HG02610 (cell line): ENCODE measurements around the gene PIEZO2.

Source experiments
- ATAC-seq: cut with Tn5 transposase; IDR thresholded peaks from one replicate; pipeline ENCODE4 v1.9.1; 2021; ENCODE audit warnings: mild to moderate bottlenecking, moderate library complexity; ENCODE audit not compliant: unreplicated experiment

PIEZO2 gene

GRCh38 chr18:10995550-10995949 lies 153.8 kb downstream of the PIEZO2 start:
- no peak for ATAC-seq

GRCh38 chr18:10989486-10989885 lies 159.9 kb downstream of the PIEZO2 start:
- ATAC-seq, result no peak

- ATAC-seq, result no peak
Observed at GRCh38 chr18:10985689-10986088, 163.7 kb downstream of the PIEZO2 start.

- ATAC-seq, result no peak
Observed at GRCh38 chr18:10979411-10979810, 170.0 kb downstream of the PIEZO2 start.

GRCh38 chr18:10977042-10977441 lies 172.3 kb downstream of the PIEZO2 start:
- no peak for ATAC-seq

- peak; percentile 70 for ATAC-seq
Observed at GRCh38 chr18:10973567-10974203, 175.7 kb downstream of the PIEZO2 start.

- ATAC-seq, result no peak
Observed at GRCh38 chr18:10971717-10972116, 177.7 kb downstream of the PIEZO2 start.

GRCh38 chr18:10965119-10965518 lies 184.2 kb downstream of the PIEZO2 start:
- ATAC-seq, result no peak

- peak; percentile 48 for ATAC-seq
Observed at GRCh38 chr18:10953672-10954071, 195.7 kb downstream of the PIEZO2 start.

- ATAC-seq, result peak; percentile 45
Observed at GRCh38 chr18:10951631-10952544, 197.5 kb downstream of the PIEZO2 start.

- ATAC-seq, result peak; percentile 36
Observed at GRCh38 chr18:10950876-10951630, 198.3 kb downstream of the PIEZO2 start.

GRCh38 chr18:10950080-10950875 lies 199.1 kb downstream of the PIEZO2 start:
- no peak for ATAC-seq

GRCh38 chr18:10949655-10950054 lies 199.7 kb downstream of the PIEZO2 start:
- no peak for ATAC-seq

GRCh38 chr18:10948421-10948820 lies 200.9 kb downstream of the PIEZO2 start:
- ATAC-seq, result no peak

GRCh38 chr18:10946058-10946457 lies 203.3 kb downstream of the PIEZO2 start:
- no peak for ATAC-seq

GRCh38 chr18:10942998-10943397 lies 206.4 kb downstream of the PIEZO2 start:
- ATAC-seq, result no peak

GRCh38 chr18:10939822-10940221 lies 209.5 kb downstream of the PIEZO2 start:
- ATAC-seq, result no peak

- no peak for ATAC-seq
Observed at GRCh38 chr18:10937743-10938640, 211.4 kb downstream of the PIEZO2 start.

- ATAC-seq, result no peak
Observed at GRCh38 chr18:10936176-10937053, 213.0 kb downstream of the PIEZO2 start.
